Activated naive CD4-positive, alpha-beta T cell treated with anti-CD3 and anti-CD28 coated beads, Interleukin-2, amount 50 U/mL, for 72 hours (primary cell): Measurements from ENCODE around the gene SERPINA5. TPM values are rescaled to one million over a fixed set of nuclear protein-coding genes. Genes with fewer than 3 reads are reported as not detected.
"Not testable (repeated sequence)": the region's sequence is repeated elsewhere in the genome, so short reads cannot be mapped to it uniquely, and the experiment has no call there.

Experiments
- ATAC-seq, 2 donors: fragments of 150-1000 bp; cut with Tn5 transposase; 2 replicates each; pipeline ENCODE4 v1.10.0; 2021; ENCODE audit warnings: mild to moderate bottlenecking in 2 of 2, moderate library complexity in 2 of 2
- DNase-seq, 2 donors: peaks; one replicate each; pipeline ENCODE4 v3.0.0; 2021 to 2022; ENCODE audit warnings: low spot score in 2 of 2
- H3K27ac Mint-ChIP-seq, 2 donors: one replicate each; pipeline ENCODE4 v1.8.0; 2022; ENCODE audit warnings: mild to moderate bottlenecking in 2 of 2, mixed read lengths in 2 of 2
- H3K36me3 Mint-ChIP-seq, 2 donors: one replicate each; pipeline ENCODE4 v1.8.0; 2022; ENCODE audit warnings: mixed read lengths in 2 of 2
- H3K9me3 Mint-ChIP-seq, 2 donors: one replicate each; pipeline ENCODE4 v1.8.0; 2022; ENCODE audit warnings: mixed read lengths in 2 of 2
- total RNA-seq, 2 donors: library from RNA; stranded (reverse); gene quantifications; one replicate each; pipeline ENCODE4 v1.2.3, GENCODE V29; 2022

Gene SERPINA5
- total RNA-seq, 2 donors from 2014 or later, result not detected

DNA sequence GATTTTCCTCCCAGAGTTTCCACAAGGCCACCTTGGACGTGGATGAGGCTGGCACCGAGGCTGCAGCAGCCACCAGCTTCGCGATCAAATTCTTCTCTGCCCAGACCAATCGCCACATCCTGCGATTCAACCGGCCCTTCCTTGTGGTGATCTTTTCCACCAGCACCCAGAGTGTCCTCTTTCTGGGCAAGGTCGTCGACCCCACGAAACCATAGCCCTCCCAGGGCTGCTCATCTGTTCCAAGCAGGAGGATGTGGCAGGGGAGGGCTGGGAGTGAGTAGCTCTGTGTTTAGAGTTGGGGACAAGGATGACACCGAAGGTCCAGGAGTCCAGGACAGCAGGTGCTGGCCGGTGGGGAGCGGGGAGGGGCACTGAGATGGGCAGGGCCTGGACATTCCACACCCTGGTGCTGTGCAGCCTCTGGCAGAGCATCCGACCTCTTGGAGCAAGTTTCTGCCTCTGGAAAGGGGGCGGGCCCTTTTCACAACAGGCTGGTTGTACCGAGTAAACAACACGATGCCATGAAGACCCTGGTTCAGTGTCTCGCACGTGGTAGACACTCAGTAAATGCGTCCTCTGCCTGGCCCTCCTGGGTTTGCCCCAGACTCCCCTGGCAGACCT lies 11.7 kb upstream of the SERPINA5 start:
- ATAC-seq, result no peak
- Mint-ChIP-seq H3K27ac (no peak overlapping the region), H3K36me3 (no peaks in the 10 kb centered on the region), H3K9me3 (peaks cover 0 to 3% of the 10 kb centered on the region in 2 donors)
- DNase-seq, result no peak

DNA sequence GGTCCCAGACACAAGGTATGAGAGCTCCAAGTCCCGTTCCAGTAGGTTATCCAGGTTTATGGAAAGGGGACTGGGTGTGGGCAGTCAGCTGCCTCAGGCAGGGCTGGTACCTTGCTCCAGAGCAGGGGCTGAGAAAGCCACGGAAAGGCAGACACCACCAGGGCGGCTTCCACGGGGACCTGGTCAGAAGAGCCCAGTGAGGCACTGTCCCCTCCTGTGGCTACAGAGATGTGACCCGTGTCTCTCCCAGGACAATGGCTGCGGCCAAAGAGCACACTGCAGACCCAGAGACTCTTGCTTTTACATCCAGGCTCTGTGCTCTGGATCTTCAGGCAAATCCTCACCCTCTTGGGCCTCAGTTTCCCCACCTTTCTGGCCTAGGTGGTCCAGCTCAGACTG lies 11.2 kb upstream of the SERPINA5 start:
- Mint-ChIP-seq H3K27ac (no peak overlapping the region), H3K36me3 (no peaks in the 10 kb centered on the region), H3K9me3 (peaks cover 0 to 3% of the 10 kb centered on the region in 2 donors)
- no peak for ATAC-seq
- no peak for DNase-seq

DNA sequence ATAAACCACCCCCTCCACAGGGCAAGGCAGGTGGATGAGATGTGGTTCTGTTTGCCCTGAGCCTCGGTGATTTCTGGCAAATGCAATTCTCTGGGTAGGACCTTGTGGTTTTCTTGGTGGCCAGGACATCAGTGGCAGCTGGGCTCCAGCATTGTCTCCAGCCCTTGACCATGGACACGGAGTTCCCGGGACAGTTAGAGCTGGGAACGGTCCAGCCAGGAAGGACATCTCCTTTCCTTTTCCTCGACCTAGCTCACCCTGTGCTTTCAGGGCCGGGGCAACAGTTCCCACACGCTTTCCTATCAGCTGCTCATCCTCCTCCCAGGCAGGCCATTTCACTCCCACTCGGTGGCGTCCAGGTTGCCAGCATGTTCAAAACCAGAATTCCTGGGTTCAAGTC lies 10.8 kb upstream of the SERPINA5 start:
- H3K27ac Mint-ChIP-seq, result peak overlapping the region in 1 of 2 donors; percentile 55
- peaks cover 0 to 3% of the 10 kb centered on the region in 2 donors for H3K9me3 Mint-ChIP-seq
- no peak for ATAC-seq
- no peaks in the 10 kb centered on the region for H3K36me3 Mint-ChIP-seq
- no peak for DNase-seq

DNA sequence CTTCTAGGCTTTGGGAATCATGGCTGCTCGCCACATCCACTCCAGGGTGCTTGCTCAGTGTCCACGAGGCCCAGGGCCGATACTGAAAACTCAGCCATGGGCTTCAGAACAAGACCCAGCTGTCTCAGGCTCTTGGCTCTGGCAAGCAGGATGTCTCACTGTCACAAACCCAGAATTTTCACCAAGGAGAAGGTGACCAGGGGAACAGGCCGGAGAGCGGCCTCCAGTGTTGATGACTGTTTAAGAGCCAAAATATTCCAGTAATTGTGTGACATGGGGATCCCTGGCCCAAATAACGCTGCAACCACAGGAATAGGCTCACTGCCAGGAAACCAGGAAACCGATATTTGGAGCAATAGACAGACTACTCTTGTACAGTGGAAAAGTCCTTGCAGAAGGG lies 9.8 kb upstream of the SERPINA5 start:
- DNase-seq (no peak), ATAC-seq (no peak)
- no peaks in the 10 kb centered on the region for H3K36me3 Mint-ChIP-seq
- H3K27ac Mint-ChIP-seq, result no peak overlapping the region
- H3K9me3 Mint-ChIP-seq, result peaks cover 0 to 2% of the 10 kb centered on the region in 2 donors

DNA sequence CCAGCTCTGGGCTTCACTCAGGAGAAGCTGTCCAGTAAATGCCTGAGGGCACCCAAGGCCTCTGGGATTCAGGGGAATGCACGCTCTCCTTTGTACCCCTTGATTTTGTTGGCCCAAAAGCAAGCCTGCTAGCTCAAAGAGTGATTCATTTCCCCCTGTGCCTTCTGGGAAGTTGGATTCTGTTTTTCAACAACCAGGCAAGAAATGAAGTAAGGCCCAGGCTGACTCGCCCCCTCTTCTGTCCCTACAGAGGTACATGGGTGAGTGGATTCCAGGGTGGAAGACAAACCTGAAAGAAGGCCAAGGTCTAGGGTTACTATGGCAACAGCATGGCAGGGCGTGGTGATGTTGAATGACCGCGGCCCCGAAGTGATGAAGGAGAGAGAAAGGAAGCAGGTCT lies 9.3 kb upstream of the SERPINA5 start:
- DNase-seq (no peak), ATAC-seq (no peak)
- Mint-ChIP-seq H3K9me3 (no peaks in the 10 kb centered on the region), H3K27ac (peak overlapping the region in 1 of 2 donors; percentile 9), H3K36me3 (no peaks in the 10 kb centered on the region)

DNA sequence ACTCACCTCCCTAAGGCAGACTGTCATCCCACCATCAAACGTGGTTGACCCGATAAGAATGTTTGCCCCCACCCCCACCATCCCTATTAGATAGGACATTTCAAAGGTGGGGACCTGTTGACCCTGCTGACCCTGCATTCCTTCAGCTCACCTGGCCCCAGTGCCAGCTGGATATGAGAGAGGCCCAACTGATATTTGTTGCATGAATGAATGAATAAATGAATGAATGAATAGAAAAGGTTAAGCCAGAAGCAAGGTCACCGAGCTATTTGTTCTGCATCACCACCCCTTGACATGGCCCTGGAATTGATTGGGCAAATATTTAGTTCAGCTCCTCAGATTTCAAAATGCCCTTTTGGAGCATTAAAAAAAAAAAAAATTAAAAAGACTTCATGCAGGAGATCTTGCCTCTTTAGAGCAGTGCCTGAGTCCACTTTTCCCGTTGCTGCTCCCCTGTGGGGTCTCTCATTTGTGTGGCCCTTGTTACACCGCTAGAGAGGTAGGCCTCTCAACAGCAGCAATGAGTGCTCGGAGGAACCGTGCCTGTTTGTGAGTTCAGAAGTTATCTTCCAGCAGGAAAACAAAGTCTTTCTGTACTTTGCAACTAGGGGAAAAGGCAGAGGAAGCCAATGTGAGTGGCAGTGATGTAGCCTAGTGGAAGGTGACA lies 8.5 kb upstream of the SERPINA5 start:
- no peaks in the 10 kb centered on the region for H3K36me3 Mint-ChIP-seq
- no peak overlapping the region for H3K27ac Mint-ChIP-seq
- no peaks in the 10 kb centered on the region for H3K9me3 Mint-ChIP-seq
- no peak for ATAC-seq
- DNase-seq, result no peak

DNA sequence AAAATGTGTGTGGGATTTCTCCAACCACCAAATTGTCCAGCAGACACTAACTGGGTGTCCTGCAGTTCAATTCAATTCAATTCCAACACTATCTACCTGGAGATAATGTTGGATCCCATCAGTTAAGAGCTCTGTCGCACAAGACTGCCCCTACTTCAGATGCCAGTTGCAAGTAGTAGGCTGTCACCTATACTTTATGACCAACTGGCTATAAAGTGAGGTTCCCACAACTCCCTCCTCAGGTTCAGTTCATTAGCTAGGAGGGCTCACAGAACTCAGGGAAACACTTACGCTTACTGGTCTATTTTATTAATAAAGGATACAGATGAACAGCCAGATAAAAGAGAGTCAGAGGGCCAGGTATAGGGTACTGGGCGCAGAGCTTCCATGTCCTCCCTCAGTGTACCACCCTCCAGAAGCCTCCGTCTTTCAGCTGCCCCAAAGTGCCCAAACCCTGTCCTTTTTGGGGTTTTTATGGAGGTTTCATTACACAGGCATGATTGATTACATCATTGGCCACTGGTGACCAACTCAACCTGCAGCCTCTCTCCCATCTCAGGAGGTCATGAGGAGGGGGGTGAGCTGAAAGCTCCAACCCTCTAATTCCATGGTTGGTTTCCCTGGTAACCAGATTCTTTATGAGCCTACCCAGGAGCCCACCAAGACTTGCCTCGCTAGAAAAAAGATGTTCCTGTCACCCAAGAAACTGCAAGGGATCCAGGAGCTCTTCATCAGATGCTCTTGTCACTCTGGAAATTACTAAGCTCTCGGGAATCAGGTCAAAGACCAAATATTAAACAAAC lies 7.5 kb upstream of the SERPINA5 start:
- Mint-ChIP-seq H3K36me3 (no peaks in the 10 kb centered on the region), H3K27ac (no peak overlapping the region), H3K9me3 (no peaks in the 10 kb centered on the region)
- DNase-seq, result no peak
- no peak for ATAC-seq

DNA sequence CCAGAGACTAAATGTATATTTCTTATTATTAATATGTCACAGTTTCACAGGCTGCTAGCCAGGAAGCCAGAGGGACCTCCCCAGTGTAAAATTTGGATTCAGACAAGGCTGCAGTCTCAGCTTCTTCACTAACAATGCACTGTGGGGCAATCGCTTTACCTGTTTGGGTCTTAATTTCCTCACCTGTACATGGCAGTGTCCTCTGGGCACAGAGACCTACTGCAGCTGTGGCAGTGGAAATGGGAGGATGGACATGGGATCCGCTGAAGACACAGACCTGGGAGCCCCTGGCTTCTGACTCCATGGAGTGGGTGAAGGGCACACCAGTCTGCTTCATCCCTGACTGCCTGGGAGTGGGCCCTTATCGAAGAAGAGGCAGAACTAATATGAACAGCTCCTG lies 6.9 kb upstream of the SERPINA5 start:
- Mint-ChIP-seq H3K27ac (no peak overlapping the region), H3K9me3 (peaks cover 0 to 1% of the 10 kb centered on the region in 2 donors), H3K36me3 (no peaks in the 10 kb centered on the region)
- ATAC-seq (no peak), DNase-seq (no peak)

DNA sequence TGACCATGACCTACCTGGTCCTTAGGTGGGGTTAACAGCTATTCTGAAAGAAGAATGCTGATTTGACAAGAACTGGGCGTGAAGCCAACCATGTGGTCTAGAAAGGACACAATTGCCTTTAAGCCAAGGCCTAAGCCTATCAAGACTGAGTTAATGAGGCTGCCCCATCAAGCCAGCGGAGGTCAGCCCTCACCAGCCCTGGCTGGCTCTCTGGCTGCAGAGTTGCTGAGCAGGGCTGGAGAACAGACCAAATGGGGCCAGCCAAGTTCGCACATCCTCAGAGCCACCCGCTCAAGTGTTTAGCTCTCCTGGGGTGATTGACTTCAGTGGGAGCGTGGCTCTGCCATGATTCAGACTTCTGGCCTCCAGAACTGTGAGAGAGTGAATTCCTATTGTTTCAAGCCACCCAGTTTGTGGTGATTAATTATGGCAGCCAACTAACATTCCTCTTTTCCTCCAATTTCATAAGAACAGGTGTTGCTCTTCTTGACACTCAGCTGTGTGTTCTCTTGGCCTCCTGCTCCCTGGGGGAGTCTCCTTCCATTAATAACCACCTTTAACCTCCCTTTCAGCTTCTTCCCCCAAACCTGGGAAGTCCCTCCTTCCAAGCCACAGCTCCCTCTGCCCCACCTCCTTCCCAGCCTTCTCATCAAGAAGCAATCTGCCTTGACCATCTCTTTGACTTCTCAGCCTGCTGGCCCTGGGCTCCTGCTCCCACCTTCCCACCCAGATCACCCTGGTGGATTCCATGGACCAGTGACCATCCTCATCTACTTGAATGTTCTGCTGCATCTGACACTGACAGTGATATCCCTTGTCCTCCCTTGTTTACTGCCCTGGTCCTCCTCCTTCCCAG lies 5.3 kb upstream of the SERPINA5 start:
- peaks cover 0 to 3% of the 10 kb centered on the region in 2 donors for H3K9me3 Mint-ChIP-seq
- H3K36me3 Mint-ChIP-seq, result no peaks in the 10 kb centered on the region
- DNase-seq, result no peak
- no peak for ATAC-seq
- H3K27ac Mint-ChIP-seq, result no peak overlapping the region

DNA sequence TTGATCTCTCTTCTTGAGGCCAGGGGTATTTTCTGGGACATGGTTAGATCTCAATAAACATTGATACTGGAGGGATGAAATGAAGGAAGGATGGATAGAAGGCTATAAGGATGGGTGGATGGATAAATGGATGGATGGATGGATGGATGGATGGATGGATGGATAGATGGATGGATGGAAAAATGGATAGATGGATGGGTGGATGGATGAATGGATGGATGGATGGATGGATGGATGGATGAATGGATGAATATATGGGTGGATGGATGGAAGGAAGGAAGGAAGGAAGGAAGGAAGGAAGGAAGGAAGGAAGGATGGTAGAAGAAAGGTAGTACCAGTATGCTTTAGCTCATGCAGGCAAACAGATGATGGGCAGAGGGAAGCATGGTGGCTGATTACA lies 3.8 kb upstream of the SERPINA5 start:
- ATAC-seq, H3K36me3 Mint-ChIP-seq, H3K9me3 Mint-ChIP-seq, H3K27ac Mint-ChIP-seq, DNase-seq: not testable (repeated sequence)

DNA sequence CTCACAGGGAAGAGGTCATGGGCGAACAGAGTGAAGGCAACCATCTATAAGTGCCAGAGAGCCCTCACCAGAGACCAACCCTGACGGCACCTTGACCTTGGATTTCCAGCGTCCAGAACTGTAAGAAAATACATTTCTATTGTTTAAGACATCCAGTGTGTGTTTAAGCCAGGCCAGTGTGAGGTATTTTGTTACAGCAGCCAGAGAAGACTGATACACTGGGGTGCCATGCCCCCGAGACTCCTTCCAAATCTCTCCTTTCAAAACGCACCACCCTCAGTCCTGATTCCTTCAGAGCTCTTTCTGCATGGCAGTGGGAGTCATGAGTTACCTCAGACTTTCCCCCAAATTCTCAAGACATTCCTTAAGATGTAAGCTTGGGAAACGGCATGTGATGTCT lies 2.5 kb upstream of the SERPINA5 start:
- H3K27ac Mint-ChIP-seq, result no peak overlapping the region
- no peak for ATAC-seq

DNA sequence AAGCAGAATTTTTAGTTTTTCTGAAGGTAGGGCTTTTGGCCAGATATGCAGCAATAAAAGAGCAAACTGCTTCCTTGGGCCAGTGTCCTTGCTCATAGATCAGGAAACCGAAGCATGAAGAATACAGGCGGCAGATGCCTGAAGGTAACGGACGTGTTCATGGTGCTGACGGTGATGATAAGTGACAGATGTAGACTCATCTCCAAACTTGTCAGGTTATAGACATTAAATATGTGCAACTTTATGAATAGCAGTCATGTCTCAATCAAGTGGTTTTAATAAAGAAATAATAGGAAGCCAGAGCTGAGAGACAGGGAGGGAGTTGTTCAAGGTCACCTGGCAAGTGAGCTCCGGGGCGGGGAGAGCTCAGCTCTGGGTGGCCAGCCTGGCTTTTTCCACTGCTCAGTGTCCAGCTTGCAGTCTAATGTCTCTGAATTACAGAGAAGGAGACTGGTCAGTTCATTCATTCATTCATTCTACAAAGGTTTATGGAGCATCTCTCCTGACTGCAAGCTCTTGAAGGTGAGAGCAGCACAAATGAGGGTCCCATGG lies 1.0 kb downstream of the SERPINA5 start:
- ATAC-seq, result no peak
- H3K9me3 Mint-ChIP-seq, result peaks cover 0 to 3% of the 10 kb centered on the region in 2 donors
- H3K27ac Mint-ChIP-seq, result peak overlapping the region in 1 of 2 donors; percentile 36
- H3K36me3 Mint-ChIP-seq, result no peaks in the 10 kb centered on the region
- no peak for DNase-seq

More for the DNA sequence above, 2.5 kb upstream of the SERPINA5 start:
- DNase-seq, result no peak
- H3K36me3 Mint-ChIP-seq, result no peaks in the 10 kb centered on the region
- H3K9me3 Mint-ChIP-seq, result peaks cover 0 to 3% of the 10 kb centered on the region in 2 donors

DNA sequence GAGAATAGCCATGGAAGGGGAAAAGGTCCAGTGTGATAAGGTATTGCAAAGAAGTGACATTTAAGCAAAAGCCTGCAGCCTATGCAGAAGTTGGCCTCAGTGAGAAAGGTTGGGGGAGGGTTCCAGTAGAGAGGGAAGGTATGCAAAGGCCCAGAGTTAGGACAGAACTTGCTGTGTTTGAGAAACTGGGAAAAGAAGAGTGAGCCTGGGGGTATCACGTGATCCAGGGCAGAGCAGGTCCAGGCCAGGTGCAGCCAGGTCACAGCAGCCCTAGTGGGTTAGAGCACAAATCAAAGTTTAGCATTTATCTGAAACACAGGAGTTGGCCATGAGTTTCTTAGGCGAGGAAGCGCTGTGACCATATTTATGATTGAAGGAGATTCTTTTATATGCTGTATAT lies 1.6 kb downstream of the SERPINA5 start:
- ATAC-seq (no peak), DNase-seq (no peak)
- Mint-ChIP-seq H3K36me3 (no peaks in the 10 kb centered on the region), H3K9me3 (peaks cover 0 to 3% of the 10 kb centered on the region in 2 donors), H3K27ac (peak overlapping the region in 1 of 2 donors; percentile 36)

DNA sequence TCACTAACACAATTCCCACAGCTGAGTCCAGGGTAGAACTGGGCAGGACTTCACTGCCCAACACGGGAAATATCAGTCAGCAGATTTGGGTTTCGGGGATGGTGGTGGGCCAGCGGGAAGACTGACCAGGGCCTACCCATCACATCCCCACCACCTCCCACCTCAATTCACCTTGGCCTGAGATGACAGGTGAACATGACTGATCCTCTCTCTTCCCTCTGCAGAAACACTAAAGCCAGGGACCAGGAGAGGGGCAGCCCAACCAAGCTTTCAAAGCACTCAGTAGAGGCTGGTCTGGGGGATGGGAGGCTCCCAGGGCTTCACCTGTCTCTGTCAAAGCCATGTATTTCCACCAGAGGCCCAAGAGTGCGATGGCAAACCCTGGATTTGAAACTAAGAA lies 2.3 kb downstream of the SERPINA5 start:
- Mint-ChIP-seq H3K36me3 (no peaks in the 10 kb centered on the region), H3K27ac (no peak overlapping the region), H3K9me3 (peaks cover 0 to 3% of the 10 kb centered on the region in 2 donors)
- ATAC-seq (no peak), DNase-seq (no peak)

DNA sequence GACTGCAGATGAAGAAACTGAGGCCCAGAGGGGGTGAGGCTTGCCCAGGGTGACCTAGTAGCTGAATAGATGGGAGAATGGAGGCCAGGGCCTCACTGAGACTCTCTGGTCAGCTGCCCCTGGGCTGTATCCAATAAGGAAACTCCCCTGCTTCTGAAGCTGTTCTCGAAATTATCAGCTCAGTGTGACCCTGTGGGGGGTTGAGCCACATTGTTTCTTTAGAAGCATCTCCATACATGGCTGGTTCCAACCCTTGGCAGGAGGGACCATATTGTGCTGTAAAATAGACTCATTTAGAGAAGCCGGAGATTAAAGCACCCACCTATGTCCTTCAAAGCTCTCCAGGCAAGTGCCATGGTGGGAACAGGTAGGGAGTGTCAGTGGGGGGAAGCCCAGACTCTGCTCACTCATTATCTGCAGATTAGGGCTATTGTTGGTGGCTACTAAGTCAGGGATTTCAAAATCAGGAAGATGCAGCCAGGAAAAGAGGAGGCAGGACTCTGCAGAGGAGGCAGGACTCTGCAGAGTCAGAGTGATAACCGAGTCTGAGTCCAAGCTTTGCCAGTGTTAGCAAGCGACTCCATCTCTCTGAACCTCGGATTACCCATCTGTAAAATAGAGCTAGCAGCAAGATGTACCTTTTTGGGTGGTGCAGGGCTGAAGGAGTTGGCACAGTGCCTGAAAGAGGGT lies 3.5 kb downstream of the SERPINA5 start:
- Mint-ChIP-seq H3K36me3 (no peaks in the 10 kb centered on the region), H3K27ac (peak overlapping the region in 1 of 2 donors; percentile 14), H3K9me3 (no peaks in the 10 kb centered on the region)
- ATAC-seq (no peak), DNase-seq (no peak)

DNA sequence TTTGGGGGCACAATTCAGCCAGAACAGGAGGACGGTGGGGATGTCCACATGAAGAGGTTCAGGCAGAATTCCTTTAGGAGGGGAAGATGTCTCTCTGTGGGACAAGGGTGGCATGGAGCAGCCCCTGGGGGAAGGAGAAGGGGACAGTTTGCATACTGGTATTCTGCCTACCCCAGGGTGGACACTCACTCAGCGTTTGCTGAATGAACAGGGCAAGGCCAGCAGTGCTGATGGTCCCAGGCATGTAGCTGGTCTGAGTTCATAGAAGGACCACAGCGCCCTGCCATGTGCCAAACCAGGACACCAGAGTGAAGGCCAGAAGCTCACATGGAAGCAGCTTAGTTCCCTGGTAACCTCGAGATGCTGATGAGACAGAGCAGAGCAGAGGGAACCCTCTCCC lies 5.4 kb downstream of the SERPINA5 start:
- Mint-ChIP-seq H3K36me3 (no peaks in the 10 kb centered on the region), H3K9me3 (peaks cover 9 to 10% of the 10 kb centered on the region in 2 donors), H3K27ac (no peak overlapping the region)
- DNase-seq (no peak), ATAC-seq (no peak)
